GM18868 (cell line): ENCODE results near the gene SYT5.

ENCODE experiments used
- ATAC-seq: cut with Tn5 transposase; IDR thresholded peaks from one replicate; pipeline ENCODE4 v1.9.1; 2021; ENCODE audit warnings: mild to moderate bottlenecking, moderate library complexity; ENCODE audit not compliant: unreplicated experiment

Gene SYT5

DNA sequence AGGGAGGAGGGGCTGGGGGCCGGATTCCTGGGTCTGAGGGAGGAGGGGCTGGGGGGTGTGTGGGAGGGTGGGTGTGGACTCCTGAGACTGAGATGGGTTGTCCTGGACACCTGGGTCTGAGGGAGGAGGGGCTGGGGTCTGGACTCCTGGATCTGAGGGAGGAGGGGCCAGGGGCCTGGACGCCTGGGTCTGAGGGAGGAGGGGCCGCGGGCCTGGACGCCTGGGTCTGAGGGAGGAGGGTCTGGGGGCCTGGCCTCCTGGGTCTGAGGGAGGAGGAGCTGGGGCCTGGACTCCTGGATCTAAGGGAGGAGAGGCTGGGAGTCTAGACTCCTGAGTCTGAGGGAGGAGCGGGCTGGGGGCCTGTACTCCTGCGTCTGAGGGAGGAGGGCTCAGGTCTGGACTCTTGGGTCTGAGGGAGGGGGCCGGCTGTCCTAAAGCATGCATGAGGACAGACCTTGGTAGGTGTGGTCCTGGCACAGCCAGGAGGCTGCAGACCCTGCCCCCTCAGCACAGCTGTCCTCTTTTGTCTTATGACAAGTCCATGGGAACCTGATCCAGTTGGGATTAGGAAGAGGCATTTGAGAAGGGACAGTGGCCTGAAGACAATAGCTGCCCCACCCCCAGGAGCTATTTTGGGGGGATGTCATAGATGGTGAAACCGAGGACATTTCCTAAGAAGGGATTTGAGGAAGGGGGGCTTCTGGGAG is 32.4 kb downstream of the SYT5 start:
- ATAC-seq, result no peak

DNA sequence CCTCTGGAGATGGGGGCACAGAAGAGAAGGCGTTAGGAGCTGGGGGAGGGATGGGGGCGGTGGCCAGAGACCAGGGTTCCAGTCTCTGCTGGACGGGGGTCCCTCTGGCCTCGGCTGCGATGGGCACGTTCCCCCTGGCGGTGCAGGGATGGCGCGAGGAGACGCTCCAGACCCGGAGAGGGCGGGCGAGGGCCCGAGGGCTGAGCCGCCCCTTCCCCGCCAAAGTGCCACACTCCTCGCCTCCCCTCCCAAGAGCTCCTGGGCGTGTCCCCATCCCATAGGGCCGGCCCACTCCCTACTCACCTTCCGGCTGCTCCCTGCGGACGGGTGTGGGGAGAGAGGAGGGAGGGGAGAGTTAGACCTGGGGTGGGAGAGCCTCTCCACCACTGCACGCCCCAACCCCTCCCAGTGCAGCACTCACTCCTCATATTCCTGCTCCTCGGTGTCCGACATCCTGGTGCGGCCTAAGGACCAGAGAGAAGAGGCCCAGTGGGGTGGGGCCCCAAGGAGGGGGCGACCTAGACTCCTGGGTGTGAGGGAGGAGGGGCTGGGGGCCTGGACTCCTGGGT is 33.3 kb downstream of the SYT5 start:
- no peak for ATAC-seq

DNA sequence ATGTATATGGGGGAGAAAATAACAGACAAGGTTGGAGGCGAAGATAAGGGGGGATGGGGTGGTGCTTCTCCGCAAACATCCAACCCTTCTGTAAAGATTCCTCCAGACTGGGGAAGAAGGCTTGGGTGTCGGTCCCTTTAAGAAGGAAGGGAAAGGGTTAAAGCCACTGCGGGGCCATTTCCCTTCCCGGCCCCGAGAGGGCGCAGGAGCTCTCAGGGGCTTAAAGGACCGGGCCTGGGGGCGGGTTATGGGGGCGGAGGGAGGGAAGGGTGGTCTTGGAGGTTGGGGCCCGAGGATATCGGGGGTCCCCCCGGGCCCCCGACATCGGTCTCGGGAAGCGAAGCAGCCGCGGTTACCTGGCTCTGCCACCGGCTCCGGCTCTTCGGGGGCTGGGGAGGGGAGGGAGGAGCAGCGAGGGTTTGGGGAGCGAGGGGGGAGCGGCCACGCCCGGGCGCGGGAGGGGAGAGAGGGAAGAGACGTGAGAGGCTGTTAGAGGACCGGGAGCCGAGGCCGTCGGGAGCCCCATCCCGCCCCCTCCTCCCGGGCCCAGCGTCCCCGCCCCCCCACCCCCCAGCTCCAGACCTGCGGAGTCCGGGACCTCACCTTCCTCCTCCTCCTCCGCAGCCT is 33.9 kb downstream of the SYT5 start:
- ATAC-seq, result no peak

DNA sequence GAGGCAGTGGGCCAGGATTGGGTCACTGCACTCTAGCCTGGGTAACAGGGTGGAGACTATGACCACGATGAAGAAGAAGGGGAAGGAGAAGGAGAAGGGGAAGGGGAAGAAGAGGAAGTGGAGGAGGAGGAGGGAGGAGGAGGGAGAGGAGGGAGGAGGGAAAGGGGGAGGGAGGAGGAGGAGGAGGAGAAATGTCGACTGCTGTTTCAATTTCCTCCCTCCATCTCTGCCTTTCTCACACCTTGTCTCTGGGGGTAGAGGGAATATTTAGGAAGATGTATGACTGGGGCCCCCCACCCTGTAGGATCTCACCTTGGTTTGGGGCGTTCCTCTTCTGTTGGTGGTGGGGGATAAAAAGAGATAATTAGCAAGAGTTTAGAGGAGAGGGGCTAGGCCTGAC is 34.9 kb downstream of the SYT5 start:
- ATAC-seq, result no peak

DNA sequence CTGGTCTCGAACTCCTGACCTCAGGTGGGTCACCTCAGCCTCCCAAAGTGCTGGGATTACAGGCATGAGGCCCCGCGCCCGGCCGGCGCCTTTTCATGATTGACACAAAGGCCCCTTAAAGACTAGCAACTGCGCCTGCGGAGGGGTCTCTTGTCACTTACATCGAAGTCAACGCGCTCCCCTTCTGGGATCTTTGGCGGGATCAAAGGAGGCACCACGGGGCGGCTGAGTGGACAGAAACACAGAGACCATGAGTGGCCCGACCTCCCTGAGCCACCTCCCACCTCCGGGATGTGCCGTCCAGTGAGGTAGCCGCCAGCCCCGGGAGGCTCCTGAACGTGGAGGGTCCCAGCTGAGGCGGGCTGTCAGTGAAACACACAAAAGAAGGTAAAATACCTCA is 38.4 kb downstream of the SYT5 start:
- no peak for ATAC-seq

DNA sequence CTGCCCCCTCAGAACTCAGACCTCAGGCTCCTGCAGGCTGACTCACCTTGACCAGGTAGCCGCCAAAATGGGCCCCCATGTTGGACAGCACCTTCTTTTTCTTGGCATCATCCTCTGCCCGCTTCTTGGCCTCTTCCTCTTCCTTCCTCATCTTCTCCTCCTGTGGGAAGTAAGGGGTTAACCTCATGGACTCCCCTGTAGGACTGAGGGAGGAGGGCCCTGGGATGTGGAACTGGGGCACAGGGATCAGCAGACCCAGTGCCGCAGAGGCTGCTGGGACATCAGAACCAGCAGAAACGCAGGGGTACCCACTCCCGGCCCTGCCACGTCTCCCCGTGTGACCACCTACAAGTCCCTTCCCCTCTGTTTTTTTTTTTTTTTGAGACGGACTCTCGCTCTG is 42.2 kb downstream of the SYT5 start:
- no peak for ATAC-seq

DNA sequence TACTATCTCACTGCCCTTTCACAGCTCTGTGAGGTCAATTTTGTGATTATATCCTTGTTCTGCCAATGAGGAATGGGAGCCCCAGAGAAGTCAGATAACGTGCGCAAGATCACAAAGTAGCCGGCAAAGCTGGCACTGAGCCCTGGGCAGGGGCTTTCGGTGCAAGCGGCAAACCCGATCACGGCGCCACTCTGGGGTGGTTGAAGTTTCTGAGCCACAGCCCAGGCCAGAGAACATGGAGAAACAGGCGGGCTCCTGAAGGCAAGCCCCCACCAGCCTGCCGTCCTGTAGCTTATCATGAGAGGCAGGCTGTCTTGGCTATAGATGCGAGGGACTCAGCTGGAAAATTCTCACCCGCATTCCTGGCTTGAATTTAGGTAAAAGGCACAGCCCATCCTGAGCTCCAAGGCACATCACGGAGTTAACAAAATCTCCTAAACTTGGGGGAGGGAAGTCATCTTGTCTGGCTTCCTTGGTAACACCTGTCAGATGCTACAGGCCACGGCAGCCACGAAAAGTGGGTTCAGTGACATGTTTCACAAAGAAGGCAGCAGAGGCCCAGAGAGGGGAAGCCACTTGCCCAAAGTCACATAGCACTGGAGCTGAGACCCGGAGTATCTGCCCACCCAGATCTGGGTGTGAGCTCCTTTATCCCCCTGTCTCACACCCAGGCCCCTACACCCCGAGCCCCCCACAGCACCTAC is 43.5 kb downstream of the SYT5 start:
- ATAC-seq, result no peak

DNA sequence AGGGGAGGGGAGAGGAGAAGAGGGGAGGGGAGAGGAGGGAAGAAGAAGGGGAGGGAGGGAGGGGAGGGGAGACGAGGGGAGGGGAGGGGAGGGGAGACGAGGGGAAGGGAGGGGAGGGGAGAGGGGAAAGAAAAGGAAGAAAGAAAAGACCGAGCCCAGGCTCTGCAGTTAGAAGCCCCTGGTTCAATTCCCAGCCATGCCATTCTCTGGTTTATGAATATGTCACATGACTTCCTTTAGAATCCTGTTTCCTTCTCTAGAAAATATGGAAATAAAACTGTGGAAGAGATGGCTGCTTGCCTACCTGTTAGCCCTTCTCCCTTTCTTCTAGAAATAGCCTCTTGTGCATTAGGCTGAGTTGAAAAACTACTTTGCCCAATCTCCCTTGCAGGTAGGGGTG is 45.4 kb downstream of the SYT5 start:
- no peak for ATAC-seq

DNA sequence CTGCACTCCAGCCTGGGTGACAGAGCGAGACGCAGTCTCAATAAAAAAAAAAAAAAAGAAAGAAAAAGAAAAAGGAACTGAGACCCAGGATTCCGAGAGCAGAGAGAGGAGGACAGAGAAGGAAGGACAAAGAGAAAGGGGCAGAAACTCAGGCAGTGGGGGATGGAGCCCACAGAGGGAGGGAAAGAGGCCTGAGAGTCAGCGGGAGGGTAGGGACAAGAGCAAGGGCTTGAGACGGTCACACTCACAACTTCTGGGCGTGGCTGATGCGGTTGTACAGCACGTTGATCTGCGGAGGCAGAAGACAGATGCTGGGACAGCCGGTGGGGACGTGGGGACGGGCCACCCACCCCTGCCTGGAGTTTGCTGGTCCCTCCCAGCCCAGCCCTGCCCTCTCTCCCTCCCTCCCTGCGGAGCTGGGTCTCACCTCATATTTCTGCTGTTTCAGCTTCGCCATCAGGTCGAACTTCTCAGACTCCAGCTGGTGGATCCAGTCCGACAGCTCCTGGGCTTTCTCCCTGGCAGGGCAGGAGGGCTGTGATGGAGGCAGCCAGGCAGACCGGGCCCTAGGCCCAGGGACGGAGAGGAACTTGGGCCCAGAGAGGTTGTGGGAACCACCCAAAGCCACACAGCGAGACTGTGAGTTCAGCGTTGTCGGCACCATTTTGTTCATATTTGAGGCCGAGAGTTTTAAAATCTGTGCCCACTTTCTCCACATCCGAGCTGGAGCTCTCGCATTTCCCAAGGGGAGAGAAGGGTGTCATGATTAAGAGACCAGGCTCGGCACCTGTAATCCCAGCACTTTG is 46.2 kb downstream of the SYT5 start:
- ATAC-seq, result no peak

DNA sequence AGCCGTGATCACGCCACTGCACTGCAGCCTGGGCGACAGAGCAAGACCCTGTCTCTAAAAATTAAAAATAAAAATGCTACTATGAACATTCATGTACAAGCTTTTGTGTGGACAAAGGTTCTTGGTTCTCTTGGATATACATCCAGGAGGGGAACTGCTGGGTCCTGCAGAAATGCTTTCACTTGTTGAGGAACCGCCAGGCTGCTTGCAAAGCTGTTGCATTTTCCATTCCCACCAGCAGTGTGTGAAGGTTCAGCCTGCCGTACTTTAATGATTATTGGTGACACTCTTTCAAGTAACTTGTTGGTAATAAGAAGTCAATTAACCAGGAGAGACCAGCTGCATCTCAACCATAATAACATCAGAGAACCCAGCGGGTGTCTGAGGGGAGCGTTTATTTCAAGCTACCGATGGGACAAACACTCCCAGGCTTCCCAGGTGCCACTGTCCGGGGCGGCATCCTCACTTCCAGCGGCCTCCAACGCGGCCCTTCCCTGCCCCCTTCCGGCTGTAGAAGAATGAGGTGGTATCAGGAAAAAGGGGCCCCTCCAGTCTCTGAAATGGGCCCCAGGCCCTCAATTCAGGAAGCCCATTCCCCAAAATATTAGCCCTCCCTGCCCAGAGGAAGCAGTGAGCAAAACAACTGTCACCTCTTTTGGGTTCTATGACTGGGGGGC is 47.5 kb downstream of the SYT5 start:
- no peak for ATAC-seq

DNA sequence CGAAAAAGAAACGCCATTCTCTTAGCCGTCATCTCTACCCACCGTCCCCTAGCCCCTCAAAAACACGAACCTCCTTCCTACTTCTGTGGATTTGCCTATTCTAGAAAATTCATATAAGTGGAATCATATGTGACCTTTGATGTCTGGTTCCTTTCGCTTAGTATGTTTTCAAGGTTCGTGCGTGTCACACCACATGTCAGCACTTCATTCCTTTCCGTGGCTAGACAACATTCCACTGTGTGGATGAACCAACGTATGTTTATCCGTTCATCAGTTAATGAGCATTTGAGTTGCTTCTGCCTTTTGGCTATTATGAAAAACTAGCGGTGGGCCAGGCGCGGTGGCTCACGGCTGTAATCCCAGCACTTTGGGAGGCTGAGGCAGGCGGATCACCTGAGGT is 48.7 kb downstream of the SYT5 start:
- no peak for ATAC-seq
